ENCODE measurements around the gene NT5DC2.

The NT5DC2 gene

GRCh38 chr3:52524752-52525679, 8.6 kb downstream of the NT5DC2 start:
- DNase-seq (ENCODE audit: low read depth in 3 of 3): no peak

GRCh38 chr3:52524258-52524751, 9.4 kb downstream of the NT5DC2 start:
- DNase-seq (ENCODE audit: low read depth in 3 of 3): no peak

- no peak for DNase-seq (ENCODE audit: low read depth in 3 of 3)
Measured at GRCh38 chr3:52523386-52524257, 10.0 kb downstream of the NT5DC2 start.

- no peak for DNase-seq (ENCODE audit: low read depth in 3 of 3)
Measured at GRCh38 chr3:52522651-52523251, 10.9 kb downstream of the NT5DC2 start.

- no peak for DNase-seq (ENCODE audit: low read depth in 3 of 3)
Measured at GRCh38 chr3:52521881-52522650, 11.6 kb downstream of the NT5DC2 start.

- no peak for DNase-seq (ENCODE audit: low read depth in 3 of 3)
Measured at GRCh38 chr3:52521488-52521824, 12.2 kb downstream of the NT5DC2 start.

GRCh38 chr3:52520716-52521487, 12.8 kb downstream of the NT5DC2 start:
- DNase-seq (ENCODE audit: low read depth in 3 of 3): no peak

GRCh38 chr3:52520141-52520667, 13.5 kb downstream of the NT5DC2 start:
- no peak for DNase-seq (ENCODE audit: low read depth in 3 of 3)

GRCh38 chr3:52519445-52520140, 14.1 kb downstream of the NT5DC2 start:
- DNase-seq (ENCODE audit: low read depth in 3 of 3): no peak

- DNase-seq (ENCODE audit: low read depth in 3 of 3): no peak
Measured at GRCh38 chr3:52518723-52519444, 14.8 kb downstream of the NT5DC2 start.

GRCh38 chr3:52517796-52518722, 15.6 kb downstream of the NT5DC2 start:
- no peak for DNase-seq (ENCODE audit: low read depth in 3 of 3)

- no peak for DNase-seq (ENCODE audit: low read depth in 3 of 3)
Measured at GRCh38 chr3:52516509-52517195, 17.0 kb downstream of the NT5DC2 start.

GRCh38 chr3:52515192-52515591, 18.5 kb downstream of the NT5DC2 start:
- DNase-seq (ENCODE audit: low read depth in 3 of 3): no peak

GRCh38 chr3:52514576-52514975, 19.1 kb downstream of the NT5DC2 start:
- DNase-seq (ENCODE audit: low read depth in 3 of 3): no peak

- DNase-seq (ENCODE audit: low read depth in 3 of 3): no peak
Measured at GRCh38 chr3:52513281-52513680, 20.4 kb downstream of the NT5DC2 start.

- no peak for DNase-seq (ENCODE audit: low read depth in 3 of 3)
Measured at GRCh38 chr3:52512727-52513126, 20.9 kb downstream of the NT5DC2 start.

GRCh38 chr3:52512105-52512504, 21.6 kb downstream of the NT5DC2 start:
- no peak for DNase-seq (ENCODE audit: low read depth in 3 of 3)
